GM12878 (cell line): ENCODE data around the gene GARRE1. TPM values are rescaled to one million over a fixed set of nuclear protein-coding genes. Genes with fewer than 3 reads are reported as not detected.

Experiments used
- ATF7 ChIP-seq: fragments of 450-650 bp; IDR thresholded peaks from 2 replicates; pipeline ENCODE4 v1.6.1; 2016; ENCODE audit warnings: low read depth, mild to moderate bottlenecking
- BRCA1 ChIP-seq: IDR thresholded peaks from 2 replicates; pipeline ENCODE4 v1.6.1; 2011; ENCODE audit warnings: low read depth, low read length, improper control_type of control experiment
- IKZF2 ChIP-seq, 2 experiments: fragments of 450-650 bp; IDR thresholded peaks; 2 replicates each; pipeline ENCODE4 v1.6.1; 2017; ENCODE audit warnings: mild to moderate bottlenecking in 2 of 2, moderate library complexity in 2 of 2
- IRF5 ChIP-seq: fragments of 450-650 bp; IDR thresholded peaks from 2 replicates; pipeline ENCODE4 v1.6.1; 2017; ENCODE audit warnings: borderline replicate concordance
- MTA3 ChIP-seq: IDR thresholded peaks from 2 replicates; pipeline ENCODE4 v1.6.1; 2012; ENCODE audit warnings: low read length, inconsistent platforms, borderline replicate concordance
- NBN ChIP-seq: fragments of 450-650 bp; IDR thresholded peaks from 2 replicates; pipeline ENCODE4 v1.6.1; 2016
- RUNX3 ChIP-seq: IDR thresholded peaks from 2 replicates; pipeline ENCODE4 v1.6.1; 2012; ENCODE audit warnings: low read length, inconsistent platforms
- SPI1 ChIP-seq: IDR thresholded peaks from 2 replicates; pipeline ENCODE4 v1.6.1; 2011; ENCODE audit warnings: low read depth, mild to moderate bottlenecking, low read length, moderate library complexity, borderline replicate concordance; ENCODE audit not compliant: insufficient read depth
- SUZ12 ChIP-seq: fragments of 200-600 bp; sonication (generic); IDR thresholded peaks from one replicate; pipeline ENCODE4 v1.6.1; 2018; ENCODE audit warnings: antibody characterized with exemption, mild to moderate bottlenecking; ENCODE audit not compliant: unreplicated experiment
- ZSCAN29 ChIP-seq: fragments of 450-650 bp; IDR thresholded peaks from 2 replicates; pipeline ENCODE4 v1.6.1; 2017; ENCODE audit warnings: mild to moderate bottlenecking, moderate library complexity
- polyA plus RNA-seq, 11 experiments: library from polyadenylated mRNA; depleted of rRNA in 4 of 11; unstranded in 6 of 11; stranded (reverse) in 5 of 11; fragments of >200 nt; fragmentation: Nextera tagmentation in 4 of 11; fragmentation: Illumina TruSeq in 1 of 11; extraction: Ambion mirVana in 4 of 11; extraction: Trizol in 1 of 11; gene quantifications; 1 replicate in 1 of 11; 2 replicates in 10 of 11; pipeline versions ENCODE4 v1.2.1 to v1.2.3, GENCODE V29; 2011 to 2016; ENCODE audit warnings: inconsistent platforms in 2 of 11, missing spikeins in 2 of 11, low read depth in 1 of 11
- total RNA-seq, 4 experiments: library from RNA; depleted of rRNA in 3 of 4; stranded (reverse); fragments of >200 nt in 3 of 4; fragmentation: Illumina TruSeq in 1 of 4; extraction: Trizol in 1 of 4; gene quantifications; 2 replicates each; pipeline versions ENCODE4 v1.2.1 to v1.2.3, GENCODE V29; 2013 to 2021
- TF ChIP-seq, protein P1 (sequence below): IDR thresholded peaks from 2 replicates; pipeline ENCODE4 v1.6.1; 2012; ENCODE audit warnings: low read length, inconsistent platforms
- TF ChIP-seq, protein P2 (sequence below): IDR thresholded peaks from 2 replicates; pipeline ENCODE4 v1.6.1; 2011; ENCODE audit warnings: borderline replicate concordance, low read depth, mild to moderate bottlenecking, moderate library complexity, low read length; ENCODE audit not compliant: insufficient read depth, poor library complexity, severe bottlenecking
- TF ChIP-seq, protein P3 (sequence below): fragments of 450-650 bp; IDR thresholded peaks from 2 replicates; pipeline ENCODE4 v1.6.1; 2017; ENCODE audit warnings: low read depth, mild to moderate bottlenecking, moderate library complexity

Gene GARRE1
- total and polyA plus RNA-seq, 10 of the 15 experiments (the other 5 are each of a cell fraction or from before 2014, with no cell fraction given) = 1.1 to 9.4 (median 5.1) TPM

DNA sequence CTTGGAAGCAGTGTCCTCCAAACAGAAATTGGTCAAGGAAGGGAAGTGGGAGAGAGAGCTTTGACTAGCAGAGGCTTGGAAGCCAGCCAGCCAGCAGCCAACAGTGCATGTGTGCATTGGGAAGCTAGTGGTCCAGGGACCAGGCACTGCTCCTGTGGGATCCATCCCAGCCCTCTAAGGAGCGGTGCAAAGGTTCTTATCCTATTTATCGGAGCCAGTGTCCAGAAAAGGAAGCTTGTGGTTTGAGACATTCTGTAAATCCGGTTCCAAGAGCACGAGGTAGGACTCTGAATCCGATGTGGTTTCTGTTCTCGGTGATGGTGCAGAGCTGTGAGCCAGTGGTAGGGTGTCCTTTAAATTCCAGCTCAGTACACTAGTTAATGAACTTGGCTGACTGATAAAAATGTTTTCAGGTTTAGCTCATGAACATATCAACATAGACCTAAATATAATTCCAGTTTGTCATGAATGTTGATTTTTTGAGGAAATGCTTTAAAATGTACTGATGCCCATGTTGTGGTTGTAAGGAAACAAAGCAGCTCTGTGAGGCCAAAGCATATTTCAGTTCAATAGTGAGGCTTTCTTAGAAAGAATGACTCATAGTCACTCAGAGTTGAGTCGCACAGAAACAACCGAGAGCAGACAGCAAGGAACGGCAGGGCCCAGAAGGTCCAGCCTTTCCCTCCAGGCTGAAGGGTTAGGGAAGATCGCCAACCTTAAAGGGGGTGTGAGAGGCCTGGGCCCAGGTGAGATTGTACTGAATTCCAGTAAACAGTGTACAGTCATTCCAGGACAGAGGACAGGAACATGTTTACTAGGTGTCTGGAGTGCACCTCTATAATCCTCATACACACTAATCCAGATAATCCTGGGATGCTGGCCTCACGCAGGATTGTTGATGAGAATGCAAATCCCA lies 21.5 kb upstream of the GARRE1 start (continued):
- TF ChIP-seq NBN (no peak), RUNX3 (peak; percentile 81), SUZ12 (no peak), ATF7 (0 out of 2 replicates have a peak, but pooled peaks have one; percentile 12), MTA3 (no peak), IKZF2 (IDR thresholded peaks at IDR 0.05) (peak; percentile 56 to 62), BRCA1 (no peak), ZSCAN29 (no peak), SPI1 (peak; percentile 60; the same call in 1 of the 2 replicates), IRF5 (no peak)
- TF ChIP-seq, protein P1, sequence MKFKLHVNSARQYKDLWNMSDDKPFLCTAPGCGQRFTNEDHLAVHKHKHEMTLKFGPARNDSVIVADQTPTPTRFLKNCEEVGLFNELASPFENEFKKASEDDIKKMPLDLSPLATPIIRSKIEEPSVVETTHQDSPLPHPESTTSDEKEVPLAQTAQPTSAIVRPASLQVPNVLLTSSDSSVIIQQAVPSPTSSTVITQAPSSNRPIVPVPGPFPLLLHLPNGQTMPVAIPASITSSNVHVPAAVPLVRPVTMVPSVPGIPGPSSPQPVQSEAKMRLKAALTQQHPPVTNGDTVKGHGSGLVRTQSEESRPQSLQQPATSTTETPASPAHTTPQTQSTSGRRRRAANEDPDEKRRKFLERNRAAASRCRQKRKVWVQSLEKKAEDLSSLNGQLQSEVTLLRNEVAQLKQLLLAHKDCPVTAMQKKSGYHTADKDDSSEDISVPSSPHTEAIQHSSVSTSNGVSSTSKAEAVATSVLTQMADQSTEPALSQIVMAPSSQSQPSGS = 0 out of 2 replicates have a peak, but pooled peaks have one; percentile 33
- TF ChIP-seq, protein P2, sequence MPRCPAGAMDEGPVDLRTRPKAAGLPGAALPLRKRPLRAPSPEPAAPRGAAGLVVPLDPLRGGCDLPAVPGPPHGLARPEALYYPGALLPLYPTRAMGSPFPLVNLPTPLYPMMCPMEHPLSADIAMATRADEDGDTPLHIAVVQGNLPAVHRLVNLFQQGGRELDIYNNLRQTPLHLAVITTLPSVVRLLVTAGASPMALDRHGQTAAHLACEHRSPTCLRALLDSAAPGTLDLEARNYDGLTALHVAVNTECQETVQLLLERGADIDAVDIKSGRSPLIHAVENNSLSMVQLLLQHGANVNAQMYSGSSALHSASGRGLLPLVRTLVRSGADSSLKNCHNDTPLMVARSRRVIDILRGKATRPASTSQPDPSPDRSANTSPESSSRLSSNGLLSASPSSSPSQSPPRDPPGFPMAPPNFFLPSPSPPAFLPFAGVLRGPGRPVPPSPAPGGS = peak; percentile 62
- TF ChIP-seq, protein P3, sequence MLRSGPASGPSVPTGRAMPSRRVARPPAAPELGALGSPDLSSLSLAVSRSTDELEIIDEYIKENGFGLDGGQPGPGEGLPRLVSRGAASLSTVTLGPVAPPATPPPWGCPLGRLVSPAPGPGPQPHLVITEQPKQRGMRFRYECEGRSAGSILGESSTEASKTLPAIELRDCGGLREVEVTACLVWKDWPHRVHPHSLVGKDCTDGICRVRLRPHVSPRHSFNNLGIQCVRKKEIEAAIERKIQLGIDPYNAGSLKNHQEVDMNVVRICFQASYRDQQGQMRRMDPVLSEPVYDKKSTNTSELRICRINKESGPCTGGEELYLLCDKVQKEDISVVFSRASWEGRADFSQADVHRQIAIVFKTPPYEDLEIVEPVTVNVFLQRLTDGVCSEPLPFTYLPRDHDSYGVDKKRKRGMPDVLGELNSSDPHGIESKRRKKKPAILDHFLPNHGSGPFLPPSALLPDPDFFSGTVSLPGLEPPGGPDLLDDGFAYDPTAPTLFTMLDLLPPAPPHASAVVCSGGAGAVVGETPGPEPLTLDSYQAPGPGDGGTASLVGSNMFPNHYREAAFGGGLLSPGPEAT = peak; percentile 64; the same call in 1 of the 2 replicates
